Caco-2 (cell line): ENCODE measurements around the gene GRAP. TPM values are rescaled to one million over a fixed set of nuclear protein-coding genes. Genes with fewer than 3 reads are reported as not detected.
A peak's percentile ranks its signal among the peaks of the same experiment; 100 is the strongest.
"Not testable (repeated sequence)": the region's sequence is repeated elsewhere in the genome, so short reads cannot be mapped to it uniquely, and the experiment has no call there.

Experiments used
- BruUV-seq: library from RNA; stranded (reverse); fragments of 400-500 nt; replicated peaks from 2 replicates; lab custom pipeline; 2021; lab: Mats Ljungman, UMichigan
- CTCF ChIA-PET: fragments of 300-600 bp; sonication (Branson Sonifier 250); formaldehyde crosslinking; loops from one replicate; lab custom pipeline; 2022; ENCODE audit warnings: antibody characterized with exemption; lab: Charles Lee
- POLR2A ChIA-PET: fragments of 300-600 bp; sonication (Branson Sonifier 250); formaldehyde crosslinking; loops from one replicate; lab custom pipeline; 2022; ENCODE audit warnings: antibody characterized with exemption; lab: Charles Lee
- DNase-seq, 2 experiments: peaks; one replicate each; pipeline versions ENCODE4 v3.0.0 to v3.0.0-alpha.2; 2020 to 2022
- H3K27me3 ChIP-seq: replicated peaks from 2 replicates; pipeline ENCODE4 v1.6.0; 2011; ENCODE audit warnings: low read length; ENCODE audit not compliant: control insufficient read depth, insufficient read depth
- H3K36me3 ChIP-seq: 2 replicates; pipeline ENCODE4 v1.5.1; 2011; ENCODE audit warnings: low read length; ENCODE audit not compliant: control insufficient read depth, insufficient read depth
- H3K4me1 ChIP-seq: fragments of 250-450 bp; sonication (Bioruptor Pico); 2 replicates; pipeline ENCODE4 v1.5.1; 2020; ENCODE audit warnings: mild to moderate bottlenecking
- H3K4me3 ChIP-seq: 2 replicates; pipeline ENCODE4 v1.5.1; 2011; ENCODE audit warnings: low read depth, mild to moderate bottlenecking, control low read depth, low read length
- H3K9me3 ChIP-seq: fragments of 250-450 bp; sonication (Bioruptor Pico); 2 replicates; pipeline ENCODE4 v1.5.1; 2020; ENCODE audit warnings: mild to moderate bottlenecking, moderate library complexity
- H3K27ac Mint-ChIP-seq: one replicate; pipeline ENCODE4 v1.8.0; 2022; ENCODE audit warnings: mixed read lengths; ENCODE audit not compliant: unreplicated experiment
- H3K27me3 Mint-ChIP-seq: one replicate; pipeline ENCODE4 v1.8.0; 2022; ENCODE audit warnings: mixed read lengths; ENCODE audit not compliant: insufficient read depth, unreplicated experiment
- H3K36me3 Mint-ChIP-seq: one replicate; pipeline ENCODE4 v1.8.0; 2022; ENCODE audit warnings: mild to moderate bottlenecking, mixed read lengths; ENCODE audit not compliant: insufficient read depth, unreplicated experiment
- H3K4me1 Mint-ChIP-seq: one replicate; pipeline ENCODE4 v1.8.0; 2022; ENCODE audit warnings: low read depth, mixed read lengths; ENCODE audit not compliant: unreplicated experiment
- H3K4me3 Mint-ChIP-seq: one replicate; pipeline ENCODE4 v1.8.0; 2022; ENCODE audit warnings: mild to moderate bottlenecking, moderate library complexity, mixed read lengths; ENCODE audit not compliant: unreplicated experiment
- H3K9me3 Mint-ChIP-seq: one replicate; pipeline ENCODE4 v1.8.0; 2022; ENCODE audit warnings: mixed read lengths; ENCODE audit not compliant: unreplicated experiment
- intact Hi-C: fragments of 100-400 bp; cut with micrococcal nuclease; formaldehyde crosslinking; loops from one replicate; pipeline ENCODE4 v1.10.0; 2022; ENCODE audit not compliant: unreplicated experiment
- total RNA-seq: library from RNA; stranded (reverse); gene quantifications from 2 replicates; pipeline ENCODE4 v1.2.3, GENCODE V29; 2022

Gene GRAP
- total RNA-seq, 1 experiment from 2014 or later = 0.50 TPM

GRCh38 chr17:19077386-19077785 is 30.6 kb upstream of the GRAP start:
- H3K36me3 ChIP-seq, H3K9me3 Mint-ChIP-seq, H3K4me1 Mint-ChIP-seq, H3K27ac Mint-ChIP-seq, H3K27me3 ChIP-seq, DNase-seq, BruUV-seq, H3K36me3 Mint-ChIP-seq, H3K4me1 ChIP-seq, POLR2A ChIA-PET, H3K4me3 Mint-ChIP-seq, H3K27me3 Mint-ChIP-seq, H3K4me3 ChIP-seq, H3K9me3 ChIP-seq, intact Hi-C loops, CTCF ChIA-PET: not testable (repeated sequence)

- H3K27me3 Mint-ChIP-seq, BruUV-seq, POLR2A ChIA-PET, H3K36me3 Mint-ChIP-seq, H3K4me1 Mint-ChIP-seq, intact Hi-C loops, H3K27ac Mint-ChIP-seq, CTCF ChIA-PET, H3K4me3 ChIP-seq, H3K4me3 Mint-ChIP-seq, H3K4me1 ChIP-seq, H3K36me3 ChIP-seq, H3K27me3 ChIP-seq, H3K9me3 Mint-ChIP-seq, H3K9me3 ChIP-seq: not testable (repeated sequence)
- DNase-seq = peak; percentile 49 to 54
Measured at GRCh38 chr17:19076398-19077192, 29.8 kb upstream of the GRAP start.

- H3K36me3 Mint-ChIP-seq, POLR2A ChIA-PET, intact Hi-C loops, H3K9me3 ChIP-seq, CTCF ChIA-PET, H3K36me3 ChIP-seq, H3K4me1 ChIP-seq, H3K4me1 Mint-ChIP-seq, DNase-seq, H3K27ac Mint-ChIP-seq, H3K27me3 ChIP-seq, H3K9me3 Mint-ChIP-seq, H3K4me3 Mint-ChIP-seq, H3K4me3 ChIP-seq, H3K27me3 Mint-ChIP-seq: not testable (repeated sequence)
- TSS peak; percentile 84 for BruUV-seq
Measured at GRCh38 chr17:19070318-19071168, 23.8 kb upstream of the GRAP start.

GRCh38 chr17:19064378-19064777 is 17.6 kb upstream of the GRAP start:
- intact Hi-C loops, H3K27me3 ChIP-seq, H3K9me3 Mint-ChIP-seq, H3K27me3 Mint-ChIP-seq, H3K4me1 Mint-ChIP-seq, H3K36me3 ChIP-seq, H3K36me3 Mint-ChIP-seq, H3K4me3 Mint-ChIP-seq, CTCF ChIA-PET, BruUV-seq, H3K27ac Mint-ChIP-seq, H3K9me3 ChIP-seq, H3K4me1 ChIP-seq: not testable (repeated sequence)
- peak in 1 of 2 experiments; percentile 26 for DNase-seq
- peak overlapping the region; percentile 31 for H3K4me3 ChIP-seq
- POLR2A ChIA-PET = interaction anchor here (0.6 kb wide), 1 partner anchor 314 kb away, joined by 3 read pairs; the partner anchor contains the start of gene MAPK7

- H3K36me3 Mint-ChIP-seq, H3K36me3 ChIP-seq, H3K27me3 ChIP-seq, H3K27me3 Mint-ChIP-seq, H3K9me3 Mint-ChIP-seq, intact Hi-C loops, H3K9me3 ChIP-seq, CTCF ChIA-PET, H3K4me1 Mint-ChIP-seq, H3K4me1 ChIP-seq: not testable (repeated sequence)
- TSS peak; percentile 99 for BruUV-seq
- Mint-ChIP-seq H3K27ac (peak overlapping the region; percentile 93), H3K4me3 (peak overlapping the region; percentile 67)
- H3K4me3 ChIP-seq = peak overlapping the region; percentile 31
- POLR2A ChIA-PET = interaction anchor here (0.6 kb wide), 1 partner anchor 315 kb away, joined by 3 read pairs; the partner anchor contains the start of gene MAPK7
- peak; percentile 96 to 99 for DNase-seq
Measured at GRCh38 chr17:19063326-19063956, 16.7 kb upstream of the GRAP start.

- POLR2A ChIA-PET, H3K36me3 ChIP-seq, H3K36me3 Mint-ChIP-seq, H3K4me1 Mint-ChIP-seq, H3K27me3 ChIP-seq, H3K4me3 Mint-ChIP-seq, CTCF ChIA-PET, H3K9me3 ChIP-seq, H3K27me3 Mint-ChIP-seq, DNase-seq, H3K9me3 Mint-ChIP-seq, H3K4me3 ChIP-seq, intact Hi-C loops, H3K4me1 ChIP-seq: not testable (repeated sequence)
- H3K27ac Mint-ChIP-seq = peak overlapping the region; percentile 93
- BruUV-seq = TSS peak; percentile 98
Measured at GRCh38 chr17:19062718-19063325, 16.1 kb upstream of the GRAP start.
